Spinal cord (tissue), 10 donors: ENCODE measurements around the gene SEPTIN2. TPM values are rescaled to one million over a fixed set of nuclear protein-coding genes. Genes with fewer than 3 reads are reported as not detected.

Source experiments
- DNase-seq, 6 donors: peaks; one replicate each; pipeline versions ENCODE4 v3.0.0 to v3.0.0-alpha.2; 2013 to 2015; ENCODE audit warnings: low spot score in 6 of 6, low read depth in 4 of 6
- H3K27ac ChIP-seq: one replicate; pipeline ENCODE4 v1.5.1; 2013; ENCODE audit warnings: low read depth, low read length, control low read depth
- H3K27me3 ChIP-seq: one replicate; pipeline ENCODE4 v1.6.1; 2013; ENCODE audit warnings: low read length; ENCODE audit not compliant: control insufficient read depth, insufficient read depth
- H3K36me3 ChIP-seq: one replicate; pipeline ENCODE4 v1.6.1; 2013; ENCODE audit warnings: low read length; ENCODE audit not compliant: control insufficient read depth, insufficient read depth
- H3K4me1 ChIP-seq: one replicate; pipeline ENCODE4 v1.6.1; 2013; ENCODE audit warnings: low read length; ENCODE audit not compliant: control insufficient read depth, insufficient read depth
- H3K4me3 ChIP-seq: one replicate; pipeline ENCODE4 v1.5.1; 2013; ENCODE audit warnings: low read depth, low read length, control low read depth
- H3K9me3 ChIP-seq: one replicate; pipeline ENCODE4 v1.6.1; 2013; ENCODE audit warnings: low read length; ENCODE audit not compliant: control insufficient read depth, insufficient read depth
- WGBS: methylation state at CpG from one replicate; pipeline ENCODE4 v1.1.5; 2013; ENCODE audit warnings: missing lambda C conversion rate; ENCODE audit not compliant: insufficient coverage; 5-methylcytosine and 5-hydroxymethylcytosine counted together
- polyA plus RNA-seq, 2 donors: library from polyadenylated mRNA; unstranded; fragments of 120-200 nt; gene quantifications; one replicate each; pipeline ENCODE4 v1.2.1, GENCODE V29; 2013; ENCODE audit not compliant: insufficient read length in 2 of 2
- total RNA-seq, 2 donors: library from RNA; depleted of rRNA in 1 of 2; stranded (reverse); fragments of 120-200 nt in 1 of 2; fragments of >200 nt in 1 of 2; gene quantifications; one replicate each; pipeline versions ENCODE4 v1.2.3 to v1.2.4, GENCODE V29; 2013 to 2014
- donor health status: healthy.

SEPTIN2 gene
- total and polyA plus RNA-seq, 4 donors = 460 to 582 (median 507) TPM

DNA sequence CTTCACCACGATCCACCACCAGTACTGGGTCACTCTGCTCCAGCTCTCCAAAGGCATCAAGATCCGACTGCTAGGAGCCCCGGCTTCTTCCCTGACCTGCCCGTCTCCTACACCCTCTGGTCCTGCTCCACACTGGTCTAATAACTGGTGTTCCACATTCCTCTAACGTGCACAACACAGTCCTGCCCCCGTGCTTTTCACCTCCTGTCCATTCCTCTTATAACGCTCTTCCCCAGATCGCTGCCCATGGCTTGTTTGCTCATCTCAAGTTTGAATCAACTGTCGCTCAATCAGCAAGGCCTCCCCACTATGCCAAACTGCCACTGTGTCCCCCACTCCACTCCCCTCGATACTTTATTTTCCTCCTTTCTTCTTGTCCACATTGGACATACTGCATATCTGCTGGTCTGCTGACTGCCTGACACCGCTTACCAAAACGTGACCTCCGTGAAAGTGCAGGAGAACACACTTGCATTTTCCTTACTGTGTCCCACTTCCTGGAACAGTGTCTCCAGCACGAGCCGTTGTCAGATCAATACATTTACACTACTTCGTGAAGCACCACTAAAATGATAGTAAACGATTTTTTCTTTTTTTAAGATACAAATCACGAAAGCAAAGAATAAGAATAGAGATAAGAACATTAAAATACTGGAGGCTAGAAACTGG is 6.8 kb upstream of the SEPTIN2 start:
- H3K27me3 ChIP-seq = no peaks in the 10 kb centered on the region
- WGBS = 90% methylated on average over 13 of the region's 18 CpGs

DNA sequence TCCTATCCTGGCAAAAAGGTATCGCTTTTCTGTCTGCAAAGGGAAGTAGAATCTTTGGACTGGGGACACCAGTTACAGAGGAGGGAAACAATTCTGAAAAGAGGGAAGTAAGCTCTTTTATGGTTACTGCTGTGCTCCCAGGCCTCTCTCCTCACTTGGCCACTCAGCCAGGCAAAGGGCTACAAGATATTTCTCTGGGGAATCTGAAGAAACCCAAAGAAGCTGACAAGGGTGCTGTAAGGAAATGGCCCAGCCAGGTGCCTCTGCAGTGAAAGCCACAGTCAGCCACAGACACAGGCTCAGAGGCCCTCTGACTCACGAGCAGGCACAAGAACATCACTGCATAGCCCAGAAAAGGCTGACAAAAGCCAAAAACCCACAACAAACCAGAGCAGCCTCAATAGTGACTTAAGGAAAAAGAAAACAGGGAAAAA is 6.0 kb upstream of the SEPTIN2 start:
- H3K9me3 ChIP-seq = no peaks in the 10 kb centered on the region
- 80% methylated on average over 1 of the region's 2 CpGs for WGBS
- H3K27ac ChIP-seq = no peak overlapping the region
- no peaks in the 10 kb centered on the region for H3K4me1 ChIP-seq
- DNase-seq = no peak
- no peaks in the 10 kb centered on the region for H3K36me3 ChIP-seq
- no peaks in the 10 kb centered on the region for H3K27me3 ChIP-seq
- H3K4me3 ChIP-seq = no peak overlapping the region

More for the DNA sequence above, 6.8 kb upstream of the SEPTIN2 start:
- Histone ChIP-seq H3K36me3 (no peaks in the 10 kb centered on the region), H3K9me3 (no peaks in the 10 kb centered on the region), H3K27ac (no peak overlapping the region), H3K4me1 (no peaks in the 10 kb centered on the region), H3K4me3 (no peak overlapping the region)
- no peak for DNase-seq

DNA sequence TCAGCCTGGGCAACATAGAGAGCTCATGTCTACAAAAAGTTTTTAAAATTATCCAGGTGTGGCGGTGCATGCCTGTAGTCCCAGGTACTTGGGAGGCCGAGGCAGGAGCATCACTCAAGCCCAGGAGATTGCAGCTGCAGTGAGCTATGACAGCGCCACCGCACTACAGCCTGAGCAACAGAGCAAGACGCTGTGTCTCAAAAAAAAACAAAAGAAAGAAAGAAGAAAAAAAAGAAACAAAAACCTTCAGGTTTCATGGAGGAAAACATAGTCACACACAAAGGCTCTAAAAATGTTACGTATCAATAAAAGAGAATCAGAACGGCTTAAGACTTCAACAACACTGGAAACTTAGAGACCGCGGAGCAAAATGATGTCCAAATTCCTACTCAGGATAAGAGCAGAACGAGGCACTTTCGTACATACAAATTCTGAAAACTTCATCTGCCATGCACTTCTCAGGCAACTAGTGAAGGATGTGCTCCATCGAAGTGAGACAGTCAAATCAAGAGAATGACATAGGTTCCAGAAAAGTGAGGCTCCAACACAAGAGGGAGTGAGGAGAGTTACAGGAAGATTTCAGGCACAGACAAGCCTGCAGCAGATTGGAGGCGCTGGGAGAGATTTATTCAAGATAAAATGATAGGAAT is 4.7 kb upstream of the SEPTIN2 start:
- H3K4me1 ChIP-seq = no peaks in the 10 kb centered on the region
- 90% methylated on average over 7 of the region's 13 CpGs for WGBS
- H3K36me3 ChIP-seq = no peaks in the 10 kb centered on the region
- no peaks in the 10 kb centered on the region for H3K27me3 ChIP-seq
- no peak for DNase-seq
- no peak overlapping the region for H3K27ac ChIP-seq
- no peak overlapping the region for H3K4me3 ChIP-seq
- no peaks in the 10 kb centered on the region for H3K9me3 ChIP-seq

DNA sequence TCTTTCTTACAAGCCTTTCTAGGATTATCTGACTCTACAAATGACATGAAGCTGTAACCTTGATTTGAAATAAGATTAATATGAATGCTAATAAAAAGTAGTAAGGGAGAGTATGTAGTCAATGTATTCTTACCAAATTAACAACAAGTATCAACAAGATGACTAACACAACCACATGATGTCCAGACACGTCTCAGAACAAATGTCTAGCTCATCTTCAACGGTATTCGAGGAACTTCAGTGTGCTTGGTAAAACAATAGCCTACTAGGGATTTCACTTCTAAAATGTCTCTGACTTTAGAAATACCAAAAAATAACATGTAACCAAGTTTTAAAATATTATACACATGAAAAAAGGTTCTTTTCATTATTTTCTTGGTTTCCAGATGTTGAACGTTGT is 3.6 kb upstream of the SEPTIN2 start:
- DNase-seq = no peak
- Histone ChIP-seq H3K27ac (no peak overlapping the region), H3K4me1 (no peaks in the 10 kb centered on the region), H3K9me3 (no peaks in the 10 kb centered on the region), H3K27me3 (no peaks in the 10 kb centered on the region), H3K4me3 (no peak overlapping the region), H3K36me3 (no peaks in the 10 kb centered on the region)
- whole genome bisulfite sequencing = no CpG with 5 or more reads among the region's 4 CpGs

DNA sequence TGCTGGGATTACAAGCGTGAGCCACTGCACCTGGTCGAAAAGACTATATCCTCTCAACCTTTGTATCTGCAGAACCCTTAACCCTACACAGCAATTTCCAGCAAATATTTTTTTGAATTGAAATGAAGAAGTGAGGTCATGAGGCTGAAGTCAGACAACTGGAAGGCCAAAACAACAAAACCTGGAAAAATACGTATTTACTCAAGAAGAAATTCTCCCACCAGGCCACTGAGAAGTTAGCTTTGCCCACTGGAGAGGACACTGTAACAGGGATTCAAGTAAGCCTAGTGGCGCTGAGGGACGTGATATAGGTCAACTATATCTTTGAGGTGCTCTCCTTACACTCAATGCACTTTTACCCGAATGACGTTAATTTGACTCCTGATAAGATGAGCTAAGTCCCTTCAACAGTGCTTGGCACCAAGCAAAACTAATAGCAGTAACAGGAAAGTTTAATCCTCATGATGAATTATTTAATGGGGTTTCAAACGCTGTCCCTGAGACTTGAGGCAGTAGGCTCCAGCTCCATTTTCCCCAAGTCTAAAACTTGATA is 2.1 kb upstream of the SEPTIN2 start:
- WGBS = 100% methylated on average over 1 of the region's 8 CpGs
- Histone ChIP-seq H3K27ac (no peak overlapping the region), H3K4me3 (no peak overlapping the region), H3K4me1 (peaks cover 2% of the 10 kb centered on the region), H3K27me3 (no peaks in the 10 kb centered on the region), H3K36me3 (no peaks in the 10 kb centered on the region), H3K9me3 (no peaks in the 10 kb centered on the region)
- no peak for DNase-seq

DNA sequence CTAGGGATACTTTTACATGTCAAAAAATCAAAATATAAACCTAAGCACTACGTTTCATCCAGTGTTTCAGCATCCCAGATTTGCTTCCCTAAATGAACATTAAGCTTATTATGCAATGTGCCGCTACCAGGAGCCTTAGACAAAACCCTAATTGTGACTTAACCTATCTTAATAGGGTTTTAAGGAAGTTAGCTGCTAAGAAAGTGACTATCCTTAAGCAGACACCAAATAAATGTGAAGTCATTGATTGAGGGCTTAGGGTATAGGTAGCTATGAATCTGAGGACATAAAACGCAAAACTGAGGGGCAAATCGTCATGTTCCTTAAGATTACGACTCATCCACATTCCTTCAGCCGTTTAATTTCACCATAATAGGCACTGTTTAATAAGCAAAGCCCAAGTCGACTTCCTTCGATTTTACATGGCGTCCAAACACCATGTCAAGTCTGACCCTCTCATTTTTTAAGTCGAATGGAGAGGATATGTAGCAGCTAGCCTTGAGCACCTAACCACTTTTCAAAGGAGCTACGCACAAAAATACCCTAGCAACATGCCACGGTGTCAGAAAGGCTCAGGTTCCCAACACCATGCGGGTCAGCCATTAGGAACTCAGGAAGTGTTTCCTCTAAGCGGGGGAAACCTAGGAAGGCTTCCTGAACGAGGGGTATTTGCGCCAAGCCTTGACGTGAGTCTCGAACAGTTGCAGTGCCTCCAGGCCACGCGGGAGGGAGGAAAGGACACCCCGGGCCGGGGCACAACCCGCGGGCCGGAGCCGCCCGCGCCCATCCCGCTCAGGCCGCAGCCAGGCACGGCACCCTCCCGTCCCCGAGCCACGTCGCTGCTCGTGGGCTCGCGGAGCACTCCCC is 1.3 kb upstream of the SEPTIN2 start:
- peaks cover 5% of the 10 kb centered on the region for H3K4me1 ChIP-seq
- DNase-seq = peak in 1 of 6 donors; percentile 2

DNA sequence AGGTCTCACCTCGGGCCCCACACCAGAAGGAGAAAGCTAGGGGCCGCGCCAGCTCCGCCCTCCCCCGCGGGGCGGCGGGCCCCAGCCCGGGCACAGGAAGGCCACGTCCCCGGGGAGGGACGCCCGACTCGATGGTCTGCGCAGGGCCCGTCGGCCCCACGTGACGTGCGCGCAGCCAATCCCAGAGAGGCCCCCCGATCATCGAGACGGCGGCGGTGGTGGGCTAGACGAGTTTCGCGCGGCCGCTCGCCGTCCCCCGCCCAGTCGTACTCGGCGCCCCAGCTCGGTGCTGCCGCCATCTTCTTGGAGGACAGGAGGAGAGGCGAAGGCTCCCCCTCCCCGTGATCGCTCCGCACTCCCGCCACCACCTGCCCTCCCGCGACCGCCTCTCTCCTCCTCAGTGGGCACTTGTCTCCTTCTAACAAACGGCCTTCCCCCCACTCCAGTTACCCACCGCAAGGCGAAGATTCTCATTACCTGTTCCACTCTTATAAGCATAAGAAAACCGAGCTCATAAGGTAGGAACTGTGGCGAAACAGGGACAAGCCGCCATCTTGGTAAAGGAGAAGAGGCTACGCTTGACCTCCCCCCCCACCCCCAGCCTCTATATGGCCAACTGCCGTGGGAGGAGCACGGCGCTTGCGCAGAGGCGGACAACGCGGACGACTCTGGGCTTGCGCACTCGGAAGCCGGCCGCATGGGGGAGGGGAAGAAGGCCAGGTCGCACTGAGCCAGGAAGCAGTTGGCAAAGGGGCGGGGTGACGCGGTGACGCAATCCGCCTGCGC is 439 bp upstream of the SEPTIN2 start, which contains the start of gene HDLBP:
TSS of gene HDLBP (minus strand) at position 580 of the 786 bp plus-strand sequence. CDS start 48,803 bp downstream, outside the sequence.
- Histone ChIP-seq H3K27me3 (no peaks in the 10 kb centered on the region), H3K27ac (peak within 1 kb of the TSS; percentile 99), H3K36me3 (no peaks in the 10 kb centered on the region), H3K9me3 (no peaks in the 10 kb centered on the region), H3K4me1 (peaks cover 9% of the 10 kb centered on the region), H3K4me3 (peak within 1 kb of the TSS; percentile 97)
- peak; percentile 99 to 100 (median 100) for DNase-seq
- WGBS = under 1% methylated on average over 57 of the region's 73 CpGs

More for the DNA sequence above, 1.3 kb upstream of the SEPTIN2 start:
- H3K36me3 ChIP-seq = no peaks in the 10 kb centered on the region
- peak overlapping the region; percentile 99 for H3K27ac ChIP-seq
- no peaks in the 10 kb centered on the region for H3K9me3 ChIP-seq
- H3K27me3 ChIP-seq = no peaks in the 10 kb centered on the region
- H3K4me3 ChIP-seq = peak overlapping the region; percentile 97
- 4% methylated on average over 32 of the region's 38 CpGs for WGBS

DNA sequence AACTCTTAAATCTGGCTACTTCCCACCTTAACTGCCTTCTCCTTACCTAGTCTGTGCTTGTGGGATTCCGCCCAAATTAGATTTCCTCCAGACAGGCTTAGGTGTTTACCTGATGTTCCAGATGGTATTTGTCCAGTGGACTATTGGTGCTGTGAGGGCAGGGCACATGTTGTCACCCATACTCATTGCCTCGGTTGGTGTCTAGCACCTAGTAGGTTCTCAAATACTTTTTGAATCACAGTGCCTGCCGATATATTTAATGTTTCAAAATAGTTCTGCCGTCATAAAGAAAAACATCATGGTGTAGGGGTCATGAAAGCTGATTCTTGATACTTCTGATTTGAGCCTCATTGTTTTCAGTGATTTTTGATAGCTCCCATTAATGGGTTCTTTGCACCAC is 1.1 kb downstream of the SEPTIN2 start:
- H3K4me1 ChIP-seq = peaks cover 13% of the 10 kb centered on the region
- DNase-seq = no peak
- no peaks in the 10 kb centered on the region for H3K9me3 ChIP-seq
- no peaks in the 10 kb centered on the region for H3K36me3 ChIP-seq
- peak overlapping the region; percentile 95 for H3K27ac ChIP-seq
- WGBS = no CpG with 5 or more reads among the region's 4 CpGs
- H3K4me3 ChIP-seq = peak overlapping the region; percentile 97
- no peaks in the 10 kb centered on the region for H3K27me3 ChIP-seq

DNA sequence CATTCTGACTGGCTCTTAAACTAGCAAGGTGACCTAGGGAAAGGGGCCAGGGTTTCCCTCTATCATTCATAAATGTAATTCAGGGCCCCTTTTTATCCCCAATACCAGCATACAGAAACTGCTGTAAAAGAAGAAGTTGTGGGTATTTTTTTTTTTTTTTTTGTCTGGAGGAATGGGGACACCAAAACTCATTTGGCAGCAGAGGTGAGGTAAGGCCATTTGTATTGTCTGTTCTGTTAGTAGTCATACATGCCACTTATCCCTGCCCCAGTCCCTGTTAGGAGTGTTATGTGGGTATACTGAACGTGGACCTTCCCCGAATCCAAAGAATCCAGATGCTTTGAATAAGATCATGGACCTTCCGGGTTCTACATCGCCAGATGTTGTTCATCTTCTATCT is 1.7 kb downstream of the SEPTIN2 start:
- H3K9me3 ChIP-seq = no peaks in the 10 kb centered on the region
- no peaks in the 10 kb centered on the region for H3K36me3 ChIP-seq
- H3K4me3 ChIP-seq = peak overlapping the region; percentile 97
- no peak for DNase-seq
- WGBS = no CpG with 5 or more reads among the region's 4 CpGs
- H3K27ac ChIP-seq = no peak overlapping the region
- peaks cover 13% of the 10 kb centered on the region for H3K4me1 ChIP-seq
- no peaks in the 10 kb centered on the region for H3K27me3 ChIP-seq
